Measurements from ENCODE around the gene NELFE. TPM values are rescaled to one million over a fixed set of nuclear protein-coding genes. Genes with fewer than 3 reads are reported as not detected.

The NELFE gene
- total and polyA plus RNA-seq, 2 of the 13 experiments (the other 11 are each of a cell fraction or from before 2014, with no cell fraction given), result 51.3 to 69.8 TPM

GRCh38 chr6:31927242-31927862 lies 31.4 kb downstream of the NELFE start, which contains the start of gene C2 (continued):
- TF ChIP-seq SIN3A (IDR thresholded peaks at IDR 0.05; ENCODE audit: borderline replicate concordance, low read depth, low read length) (no peak), FOXP4 (CRISPR knock-in tag; IDR thresholded peaks at IDR 0.05) (peak; percentile 92), ZNF292 (CRISPR knock-in tag; IDR thresholded peaks at IDR 0.05; ENCODE audit: borderline replicate concordance, low read depth) (peak; percentile 59; the same call in 1 of the 2 replicates), DR1 (CRISPR knock-in tag; IDR thresholded peaks at IDR 0.05) (no peak), TARDBP (CRISPR knock-in tag; IDR thresholded peaks at IDR 0.05) (peak; percentile 99), MATR3 (CRISPR knock-in tag; IDR thresholded peaks at IDR 0.05) (no peak), ZNF792 (CRISPR knock-in tag; IDR thresholded peaks at IDR 0.05) (no peak; the same call in 1 of the 2 replicates), KLF15 (CRISPR knock-in tag; IDR thresholded peaks at IDR 0.05; ENCODE audit: borderline replicate concordance) (no peak), KMT2B (CRISPR knock-in tag; IDR thresholded peaks at IDR 0.05) (peak; percentile 51; the same call in 1 of the 2 replicates), ZSCAN31 (CRISPR knock-in tag; IDR thresholded peaks at IDR 0.05; ENCODE audit: low read depth) (0 out of 2 replicates have a peak, but pooled peaks have one; percentile 41), ARHGAP35 (CRISPR knock-in tag; IDR thresholded peaks at IDR 0.05; ENCODE audit: borderline replicate concordance) (no peak), ZNF674 (CRISPR knock-in tag; IDR thresholded peaks at IDR 0.05; ENCODE audit: low read depth) (no peak), ATF1 (CRISPR knock-in tag; IDR thresholded peaks at IDR 0.05) (peak; percentile 79), ZNF383 (CRISPR knock-in tag; IDR thresholded peaks at IDR 0.05; ENCODE audit: borderline replicate concordance) (no peak), ZNF691 (CRISPR knock-in tag; IDR thresholded peaks at IDR 0.05; ENCODE audit: borderline replicate concordance, low read depth) (no peak; the same call in 1 of the 2 replicates), HOXA7 (CRISPR knock-in tag; IDR thresholded peaks at IDR 0.05) (no peak), ATF7-NPFF (CRISPR knock-in tag; IDR thresholded peaks at IDR 0.05; ENCODE audit: low read depth) (no peak), LBX2 (CRISPR knock-in tag; IDR thresholded peaks at IDR 0.05; ENCODE audit: borderline replicate concordance) (no peak), FOSL2 (CRISPR knock-in tag; IDR thresholded peaks at IDR 0.05) (peak; percentile 82), DNMT3B (CRISPR knock-in tag; conservative IDR thresholded peaks at IDR 0.05) (no peak)
- TF ChIP-seq, protein P1, sequence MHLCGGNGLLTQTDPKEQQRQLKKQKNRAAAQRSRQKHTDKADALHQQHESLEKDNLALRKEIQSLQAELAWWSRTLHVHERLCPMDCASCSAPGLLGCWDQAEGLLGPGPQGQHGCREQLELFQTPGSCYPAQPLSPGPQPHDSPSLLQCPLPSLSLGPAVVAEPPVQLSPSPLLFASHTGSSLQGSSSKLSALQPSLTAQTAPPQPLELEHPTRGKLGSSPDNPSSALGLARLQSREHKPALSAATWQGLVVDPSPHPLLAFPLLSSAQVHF (CRISPR knock-in tag; IDR thresholded peaks at IDR 0.05), result no peak
- TF ChIP-seq, protein P2, sequence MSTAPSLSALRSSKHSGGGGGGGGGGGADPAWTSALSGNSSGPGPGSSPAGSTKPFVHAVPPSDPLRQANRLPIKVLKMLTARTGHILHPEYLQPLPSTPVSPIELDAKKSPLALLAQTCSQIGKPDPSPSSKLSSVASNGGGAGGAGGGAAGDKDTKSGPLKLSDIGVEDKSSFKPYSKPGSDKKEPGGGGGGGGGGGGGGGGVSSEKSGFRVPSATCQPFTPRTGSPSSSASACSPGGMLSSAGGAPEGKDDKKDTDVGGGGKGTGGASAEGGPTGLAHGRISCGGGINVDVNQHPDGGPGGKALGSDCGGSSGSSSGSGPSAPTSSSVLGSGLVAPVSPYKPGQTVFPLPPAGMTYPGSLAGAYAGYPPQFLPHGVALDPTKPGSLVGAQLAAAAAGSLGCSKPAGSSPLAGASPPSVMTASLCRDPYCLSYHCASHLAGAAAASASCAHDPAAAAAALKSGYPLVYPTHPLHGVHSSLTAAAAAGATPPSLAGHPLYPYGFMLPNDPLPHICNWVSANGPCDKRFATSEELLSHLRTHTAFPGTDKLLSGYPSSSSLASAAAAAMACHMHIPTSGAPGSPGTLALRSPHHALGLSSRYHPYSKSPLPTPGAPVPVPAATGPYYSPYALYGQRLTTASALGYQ (CRISPR knock-in tag; IDR thresholded peaks at IDR 0.05), result peak; percentile 85
- TF ChIP-seq, protein P3, sequence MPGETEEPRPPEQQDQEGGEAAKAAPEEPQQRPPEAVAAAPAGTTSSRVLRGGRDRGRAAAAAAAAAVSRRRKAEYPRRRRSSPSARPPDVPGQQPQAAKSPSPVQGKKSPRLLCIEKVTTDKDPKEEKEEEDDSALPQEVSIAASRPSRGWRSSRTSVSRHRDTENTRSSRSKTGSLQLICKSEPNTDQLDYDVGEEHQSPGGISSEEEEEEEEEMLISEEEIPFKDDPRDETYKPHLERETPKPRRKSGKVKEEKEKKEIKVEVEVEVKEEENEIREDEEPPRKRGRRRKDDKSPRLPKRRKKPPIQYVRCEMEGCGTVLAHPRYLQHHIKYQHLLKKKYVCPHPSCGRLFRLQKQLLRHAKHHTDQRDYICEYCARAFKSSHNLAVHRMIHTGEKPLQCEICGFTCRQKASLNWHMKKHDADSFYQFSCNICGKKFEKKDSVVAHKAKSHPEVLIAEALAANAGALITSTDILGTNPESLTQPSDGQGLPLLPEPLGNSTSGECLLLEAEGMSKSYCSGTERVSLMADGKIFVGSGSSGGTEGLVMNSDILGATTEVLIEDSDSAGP (CRISPR knock-in tag; IDR thresholded peaks at IDR 0.05; ENCODE audit: borderline replicate concordance), result peak; percentile 73; the same call in 1 of the 2 replicates
